Nephron progenitor cell (in vitro differentiated cells): Measurements from ENCODE around the gene MAGIX.
"Not testable (repeated sequence)": the region's sequence is repeated elsewhere in the genome, so short reads cannot be mapped to it uniquely, and the experiment has no call there.

Experiments
- DNase-seq: peaks from one replicate; pipeline ENCODE4 v3.0.0; 2021
- H3K27ac Mint-ChIP-seq: 2 replicates; pipeline ENCODE4 v1.8.0; 2021; ENCODE audit warnings: mild to moderate bottlenecking, moderate library complexity, mixed read lengths
- H3K27me3 Mint-ChIP-seq: 2 replicates; pipeline ENCODE4 v1.8.0; 2021; ENCODE audit warnings: mild to moderate bottlenecking, low read depth, mixed read lengths; ENCODE audit not compliant: poor library complexity
- H3K36me3 Mint-ChIP-seq: 2 replicates; pipeline ENCODE4 v1.8.0; 2021; ENCODE audit warnings: low read depth, mixed read lengths
- H3K4me1 Mint-ChIP-seq: 2 replicates; pipeline ENCODE4 v1.8.0; 2021; ENCODE audit warnings: mixed read lengths
- H3K4me3 Mint-ChIP-seq: 2 replicates; pipeline ENCODE4 v1.8.0; 2021; ENCODE audit warnings: mild to moderate bottlenecking, moderate library complexity, mixed read lengths
- H3K9me3 Mint-ChIP-seq: 2 replicates; pipeline ENCODE4 v1.8.0; 2021; ENCODE audit warnings: mild to moderate bottlenecking, moderate library complexity, mixed read lengths
- CTCF ChIP-seq: fragments of 200-600 bp; sonication (generic); IDR thresholded peaks from 2 replicates; pipeline ENCODE4 v1.5.0; 2021; ENCODE audit warnings: antibody characterized with exemption

MAGIX gene

GRCh38 chrX:49129427-49129826 lies 33.1 kb upstream of the MAGIX start:
- no peak overlapping the region for H3K4me3 Mint-ChIP-seq
- no peak for DNase-seq
- no peaks in the 10 kb centered on the region for H3K4me1 Mint-ChIP-seq
- TF ChIP-seq CTCF, result no peak
- no peak overlapping the region for H3K27ac Mint-ChIP-seq
- H3K9me3 Mint-ChIP-seq, result peaks cover 34% of the 10 kb centered on the region
- H3K27me3 Mint-ChIP-seq, result peaks cover 5% of the 10 kb centered on the region
- no peaks in the 10 kb centered on the region for H3K36me3 Mint-ChIP-seq

GRCh38 chrX:49132275-49132674 lies 30.3 kb upstream of the MAGIX start:
- not testable (repeated sequence) for H3K4me1 Mint-ChIP-seq, H3K27me3 Mint-ChIP-seq, H3K36me3 Mint-ChIP-seq, H3K27ac Mint-ChIP-seq, H3K4me3 Mint-ChIP-seq, DNase-seq
- H3K9me3 Mint-ChIP-seq, result peaks cover 48% of the 10 kb centered on the region

DNA sequence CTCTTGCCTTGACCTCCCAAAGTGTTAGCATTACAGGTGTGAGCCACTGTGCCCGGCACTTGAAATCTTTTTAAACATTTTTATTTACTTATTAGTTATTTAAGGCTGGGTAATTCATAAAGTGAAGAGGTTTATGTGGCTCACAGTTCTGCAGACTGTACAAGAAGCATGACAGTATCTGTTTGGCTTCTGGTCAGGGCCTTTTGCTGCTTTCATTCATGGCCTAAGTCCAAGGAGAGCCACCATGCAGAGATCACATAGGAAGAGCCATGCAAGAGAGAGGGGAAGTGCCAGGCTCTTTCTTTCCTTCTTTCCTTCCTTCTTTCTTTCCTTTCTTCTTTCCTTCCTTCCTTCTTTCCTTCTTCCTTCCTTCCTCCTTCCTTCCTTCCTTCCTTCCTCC lies 28.8 kb upstream of the MAGIX start:
- no peak for DNase-seq
- H3K4me1 Mint-ChIP-seq, result no peaks in the 10 kb centered on the region
- peaks cover 60% of the 10 kb centered on the region for H3K9me3 Mint-ChIP-seq
- peaks cover 11% of the 10 kb centered on the region for H3K27me3 Mint-ChIP-seq
- TF ChIP-seq CTCF, result no peak
- no peak overlapping the region for H3K4me3 Mint-ChIP-seq
- H3K27ac Mint-ChIP-seq, result no peak overlapping the region
- H3K36me3 Mint-ChIP-seq, result peaks cover 5% of the 10 kb centered on the region

GRCh38 chrX:49137492-49137891 lies 25.1 kb upstream of the MAGIX start:
- no peak overlapping the region for H3K27ac Mint-ChIP-seq
- H3K4me1 Mint-ChIP-seq, result no peaks in the 10 kb centered on the region
- H3K9me3 Mint-ChIP-seq, result peaks cover 75% of the 10 kb centered on the region
- no peak for DNase-seq
- H3K4me3 Mint-ChIP-seq, result no peak overlapping the region
- H3K27me3 Mint-ChIP-seq, result peaks cover 16% of the 10 kb centered on the region
- peaks cover 10% of the 10 kb centered on the region for H3K36me3 Mint-ChIP-seq
- TF ChIP-seq CTCF, result no peak

DNA sequence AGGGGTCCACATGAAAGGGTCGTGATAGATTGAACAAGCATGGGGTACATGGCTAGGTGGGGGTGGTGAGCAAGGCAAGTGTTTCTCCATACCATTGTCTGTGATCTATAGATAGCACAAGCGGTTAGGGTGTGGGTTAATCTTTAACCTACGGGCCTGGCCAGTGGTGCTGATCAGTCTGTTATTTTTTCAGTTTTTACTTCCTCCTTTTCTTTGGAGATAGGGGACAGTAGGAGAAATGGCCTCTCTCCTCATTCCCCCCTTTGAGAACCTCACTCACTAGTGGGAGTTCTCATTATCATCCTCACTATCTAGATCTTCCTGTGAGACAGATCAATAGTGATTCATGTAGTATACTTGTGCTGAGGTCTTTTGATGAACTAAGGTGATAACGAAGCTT lies 22.8 kb upstream of the MAGIX start:
- H3K4me1 Mint-ChIP-seq, result no peaks in the 10 kb centered on the region
- no peak overlapping the region for H3K27ac Mint-ChIP-seq
- H3K4me3 Mint-ChIP-seq, result no peak overlapping the region
- peaks cover 10% of the 10 kb centered on the region for H3K36me3 Mint-ChIP-seq
- H3K27me3 Mint-ChIP-seq, result peaks cover 27% of the 10 kb centered on the region
- TF ChIP-seq CTCF, result no peak
- H3K9me3 Mint-ChIP-seq, result peaks cover 74% of the 10 kb centered on the region
- no peak for DNase-seq

DNA sequence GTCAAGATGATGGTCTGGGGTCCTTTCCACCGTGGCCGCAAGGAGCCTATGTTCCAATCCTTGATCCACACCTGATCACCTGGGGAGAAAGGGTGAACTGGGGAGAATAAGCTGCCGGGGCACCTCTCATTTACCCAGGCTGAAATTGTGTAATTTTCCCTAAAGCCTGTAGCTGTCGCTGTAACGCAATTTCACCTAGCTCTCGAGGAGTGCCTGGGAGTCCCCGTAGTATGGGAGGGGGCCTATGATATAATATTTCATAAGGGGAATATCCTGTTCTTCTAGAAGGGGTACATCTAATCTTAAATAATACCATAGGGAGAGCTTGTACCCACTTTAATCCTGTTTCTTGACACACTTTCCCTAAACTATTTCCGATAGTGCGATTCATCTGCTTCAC lies 20.3 kb upstream of the MAGIX start:
- not testable (repeated sequence) for H3K36me3 Mint-ChIP-seq, H3K4me1 Mint-ChIP-seq, H3K4me3 Mint-ChIP-seq, DNase-seq, H3K27ac Mint-ChIP-seq
- Mint-ChIP-seq H3K27me3 (peaks cover 35% of the 10 kb centered on the region), H3K9me3 (peaks cover 70% of the 10 kb centered on the region)

GRCh38 chrX:49143154-49143553 lies 19.4 kb upstream of the MAGIX start:
- H3K27ac Mint-ChIP-seq, H3K36me3 Mint-ChIP-seq, H3K4me3 Mint-ChIP-seq, DNase-seq, H3K4me1 Mint-ChIP-seq: not testable (repeated sequence)
- Mint-ChIP-seq H3K27me3 (peaks cover 37% of the 10 kb centered on the region), H3K9me3 (peaks cover 69% of the 10 kb centered on the region)

DNA sequence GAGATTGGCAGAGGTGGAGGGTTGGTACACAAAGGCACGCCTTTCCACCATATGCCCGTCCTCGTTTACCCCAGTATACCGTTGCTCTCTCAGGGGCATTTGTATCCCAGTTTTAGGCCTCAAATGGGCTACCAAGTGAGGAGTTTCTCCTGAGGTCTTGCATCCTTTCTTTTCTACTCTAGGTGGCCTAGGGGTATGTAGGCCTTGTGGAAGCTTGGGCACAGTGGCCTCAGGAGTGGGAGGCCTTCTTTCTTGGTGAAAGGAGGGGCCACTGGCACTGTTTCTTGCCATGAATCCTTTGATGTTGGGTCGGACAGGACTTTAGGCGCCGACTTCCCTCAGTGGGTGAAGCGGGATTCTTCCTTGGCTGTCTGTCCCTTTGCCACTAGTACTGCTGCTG lies 15.3 kb upstream of the MAGIX start:
- H3K4me3 Mint-ChIP-seq, result no peak overlapping the region
- peaks cover 39% of the 10 kb centered on the region for H3K27me3 Mint-ChIP-seq
- H3K27ac Mint-ChIP-seq, result no peak overlapping the region
- H3K36me3 Mint-ChIP-seq, result peaks cover 5% of the 10 kb centered on the region
- no peak for TF ChIP-seq CTCF
- no peak for DNase-seq
- H3K4me1 Mint-ChIP-seq, result no peaks in the 10 kb centered on the region
- H3K9me3 Mint-ChIP-seq, result peaks cover 53% of the 10 kb centered on the region
